Fibroblast of gingiva (primary cell): ENCODE measurements around the gene DHDDS.

Experiments
- DNase-seq: peaks from one replicate; pipeline ENCODE4 v3.0.0-alpha.2; 2011; ENCODE audit warnings: low read depth

Gene DHDDS

DNA sequence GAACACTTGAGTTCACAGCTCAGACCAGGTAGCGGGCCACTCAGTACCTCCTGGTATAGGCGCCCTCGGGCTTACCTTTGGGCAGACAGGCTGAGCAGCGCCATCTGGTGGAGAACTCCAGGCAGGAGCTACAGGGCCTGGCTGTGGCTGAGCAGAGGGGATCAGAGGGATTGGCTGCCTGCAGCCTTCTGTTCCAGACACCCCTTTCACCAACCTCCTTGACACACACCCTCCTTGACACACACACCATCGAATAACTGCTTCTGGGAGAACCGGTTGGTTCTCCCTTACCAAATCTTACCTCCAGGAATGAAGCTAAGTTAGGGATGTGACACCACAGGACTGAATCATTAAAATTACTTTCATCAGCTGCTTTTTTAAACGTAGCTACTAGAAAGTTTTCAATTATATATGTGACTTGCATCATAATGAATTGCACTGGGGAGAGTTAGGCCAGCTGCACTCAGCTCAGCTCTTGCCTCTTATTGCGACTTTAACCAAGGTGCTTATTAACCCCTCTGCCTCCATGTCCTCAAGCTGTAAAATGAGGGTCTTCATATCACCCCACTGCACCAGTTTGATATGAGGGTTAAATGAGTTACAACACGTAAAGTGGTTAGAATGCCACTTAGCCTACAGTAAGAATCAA lies 14.9 kb upstream of the DHDDS start:
- peak; percentile 34 for DNase-seq

DNA sequence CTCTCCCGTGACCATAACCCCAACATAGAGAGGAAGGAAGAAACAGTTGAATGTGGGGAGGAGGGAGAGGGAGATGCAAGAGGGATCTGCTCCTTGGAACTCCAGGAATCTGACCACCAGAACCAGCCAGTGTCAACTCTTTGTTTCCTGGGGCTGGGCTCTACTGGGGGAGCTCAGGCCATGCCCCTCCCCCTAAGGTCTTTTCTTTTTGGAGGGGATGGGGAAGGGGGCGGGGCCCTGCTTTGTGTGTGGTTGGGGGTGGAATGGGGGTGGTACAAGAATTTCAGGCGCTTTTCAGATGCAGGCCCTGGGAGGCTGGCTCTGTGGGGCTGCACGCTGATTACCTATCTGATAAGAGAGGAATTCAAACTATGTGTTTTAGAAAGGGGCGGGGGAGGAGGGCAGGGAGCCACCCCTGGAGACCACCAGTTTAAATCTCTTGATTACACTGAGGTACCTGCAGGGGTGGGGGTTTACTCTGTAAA lies 13.2 kb upstream of the DHDDS start:
- DNase-seq = no peak

DNA sequence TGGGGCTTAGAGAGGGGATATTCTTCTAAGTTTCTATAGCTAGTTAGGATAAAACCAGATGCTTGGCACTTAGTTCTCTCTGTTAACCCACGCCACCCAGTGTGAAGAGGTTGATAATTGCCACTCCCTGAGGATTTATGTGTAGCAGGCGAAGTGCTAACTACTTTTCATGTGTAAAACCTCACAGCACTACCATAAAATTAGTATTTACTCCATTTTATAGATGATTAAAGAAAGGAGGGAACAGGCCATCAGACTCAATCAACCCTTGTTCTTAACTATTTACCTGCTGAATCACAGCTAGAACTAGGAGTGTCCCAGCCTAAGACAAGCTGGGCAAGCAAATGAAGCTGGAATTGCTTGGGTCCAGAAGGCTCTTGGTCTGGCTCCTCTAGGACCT lies 12.6 kb upstream of the DHDDS start:
- no peak for DNase-seq

DNA sequence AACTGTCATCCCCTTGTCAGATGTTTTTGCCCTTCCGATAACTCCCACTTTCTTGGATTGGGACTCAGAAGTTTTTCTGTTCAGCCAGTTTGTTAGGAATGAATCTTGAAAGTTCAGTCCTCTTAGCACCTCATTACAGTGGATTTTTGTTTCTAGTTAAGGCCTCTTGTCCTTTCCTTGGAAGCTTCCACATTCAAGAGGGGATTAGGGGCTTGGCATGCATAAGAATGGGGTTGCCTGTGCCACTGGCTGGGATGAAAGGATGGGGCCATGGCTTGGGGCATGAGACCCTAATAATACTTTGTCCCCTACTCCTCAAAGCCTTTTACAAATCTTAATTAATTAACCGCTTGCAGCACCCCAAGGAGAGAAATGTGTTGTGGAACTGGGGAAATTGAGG lies 2.4 kb upstream of the DHDDS start:
- no peak for DNase-seq

DNA sequence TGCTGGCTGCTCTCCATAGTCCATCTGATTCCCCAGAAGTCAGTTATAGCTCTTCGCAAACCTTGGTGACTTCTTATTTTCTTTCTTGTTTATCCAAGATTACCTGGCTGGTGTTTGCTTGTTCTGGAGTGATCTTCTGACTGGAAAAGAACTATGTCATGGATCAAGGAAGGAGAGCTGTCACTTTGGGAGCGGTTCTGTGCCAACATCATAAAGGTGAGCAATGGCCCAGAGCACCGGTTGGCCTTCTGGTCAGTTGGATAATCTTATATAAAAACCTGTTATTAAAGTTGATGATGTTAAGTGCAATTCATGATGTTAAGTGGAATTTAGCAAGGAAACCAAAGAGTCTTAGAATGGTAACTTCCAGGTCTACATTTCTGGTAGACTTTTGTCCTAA lies 672 bp downstream of the DHDDS start:
- DNase-seq = no peak

DNA sequence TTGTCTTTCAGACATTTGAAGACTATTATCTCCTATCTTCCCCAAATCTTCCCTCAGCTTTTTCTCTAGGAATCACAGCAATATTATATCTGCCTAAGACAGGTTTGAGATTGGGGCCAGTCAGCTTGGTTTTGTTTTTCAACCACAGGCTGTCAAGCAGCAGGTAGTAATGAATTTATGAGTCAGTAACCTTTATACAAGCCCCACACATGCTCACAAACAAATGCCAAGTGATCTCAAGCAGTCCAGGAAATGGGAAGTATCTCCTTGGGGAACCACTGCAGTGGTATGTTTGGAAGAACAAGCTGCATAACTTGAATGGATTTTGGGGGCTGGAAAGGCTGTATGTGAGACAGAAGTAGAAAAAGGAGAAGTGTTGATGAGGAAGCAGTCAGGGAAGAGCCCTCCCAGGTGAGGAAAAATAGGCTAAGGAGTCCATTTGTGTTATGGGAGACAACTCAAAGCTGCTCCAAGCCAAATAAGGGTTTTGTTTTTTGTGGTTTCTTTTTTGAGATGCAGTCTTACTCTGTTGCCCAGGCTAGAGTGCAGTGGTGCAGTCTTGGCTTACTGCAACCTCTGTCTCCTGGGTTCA lies 2.1 kb downstream of the DHDDS start:
- DNase-seq = no peak

DNA sequence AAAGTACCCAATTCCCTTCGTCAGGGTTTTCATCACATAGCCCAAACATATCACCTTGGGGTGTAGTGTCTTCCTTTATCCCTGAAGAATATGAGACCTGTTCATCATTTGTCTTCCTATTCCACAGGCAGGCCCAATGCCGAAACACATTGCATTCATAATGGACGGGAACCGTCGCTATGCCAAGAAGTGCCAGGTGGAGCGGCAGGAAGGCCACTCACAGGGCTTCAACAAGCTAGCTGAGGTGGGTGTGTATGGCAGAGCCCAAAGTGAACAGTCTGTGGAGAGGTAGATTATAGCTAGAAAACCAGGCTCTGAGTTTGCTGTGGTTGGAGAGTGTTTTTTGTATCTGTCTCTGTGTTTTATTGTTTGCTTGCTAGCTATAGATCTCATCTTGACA lies 5.9 kb downstream of the DHDDS start:
- no peak for DNase-seq

DNA sequence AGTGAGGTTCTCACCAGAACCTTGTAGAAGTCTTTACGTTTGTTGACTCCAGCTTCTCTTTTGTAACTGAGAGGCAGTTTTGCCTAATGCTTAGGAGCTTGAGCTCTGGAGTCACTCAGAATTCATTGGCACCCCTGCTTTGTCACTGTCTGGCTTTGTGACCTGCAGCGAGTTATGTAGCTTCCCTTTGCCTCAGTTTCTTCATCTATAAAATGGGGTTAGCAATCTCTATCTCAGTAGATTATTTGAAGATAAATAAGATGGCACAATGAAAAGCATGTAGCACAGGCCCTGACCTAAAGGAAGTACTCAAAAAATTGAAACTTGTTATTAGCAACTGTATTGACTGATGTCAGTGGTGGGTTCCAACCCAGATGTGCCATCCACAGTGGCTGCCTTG lies 8.1 kb downstream of the DHDDS start:
- no peak for DNase-seq

DNA sequence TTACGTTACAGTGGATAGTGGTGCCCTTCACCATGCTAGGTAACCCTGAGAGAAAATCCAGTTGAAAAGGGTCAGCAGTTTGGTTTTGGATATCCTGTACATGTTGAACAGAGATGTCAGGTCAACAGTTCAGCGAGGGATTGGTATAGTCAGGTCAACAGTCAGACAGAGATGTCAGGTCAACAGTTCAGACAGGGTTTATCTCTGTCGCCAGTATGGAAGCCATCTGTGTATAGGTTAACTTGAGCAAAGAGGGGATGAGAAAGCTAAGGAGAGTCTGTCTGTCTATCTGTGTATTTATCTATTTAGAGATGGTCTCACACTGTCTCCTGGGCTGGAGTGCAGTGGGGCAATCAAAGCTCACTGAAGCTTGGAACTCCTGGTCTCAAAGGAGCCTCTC lies 17.7 kb downstream of the DHDDS start:
- DNase-seq = no peak

DNA sequence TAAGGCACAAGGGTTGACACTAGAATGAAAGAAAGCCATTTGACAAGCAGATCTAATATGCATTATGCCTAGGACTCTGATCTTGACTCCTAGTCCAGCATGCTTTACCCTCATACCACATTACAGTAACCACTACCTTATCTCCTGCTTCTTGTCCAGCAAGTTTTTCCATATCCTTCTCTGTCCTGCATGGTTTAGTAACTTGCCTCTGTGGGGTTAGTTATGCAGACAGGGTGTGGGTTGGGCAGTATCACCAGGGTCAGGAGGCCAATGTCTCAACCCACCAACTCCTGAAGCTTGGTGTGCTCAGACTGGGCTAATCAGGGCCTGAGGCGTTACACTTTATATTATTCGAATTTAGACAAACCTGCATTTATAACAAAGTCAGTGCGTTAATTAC lies 18.8 kb downstream of the DHDDS start:
- no peak for DNase-seq

DNA sequence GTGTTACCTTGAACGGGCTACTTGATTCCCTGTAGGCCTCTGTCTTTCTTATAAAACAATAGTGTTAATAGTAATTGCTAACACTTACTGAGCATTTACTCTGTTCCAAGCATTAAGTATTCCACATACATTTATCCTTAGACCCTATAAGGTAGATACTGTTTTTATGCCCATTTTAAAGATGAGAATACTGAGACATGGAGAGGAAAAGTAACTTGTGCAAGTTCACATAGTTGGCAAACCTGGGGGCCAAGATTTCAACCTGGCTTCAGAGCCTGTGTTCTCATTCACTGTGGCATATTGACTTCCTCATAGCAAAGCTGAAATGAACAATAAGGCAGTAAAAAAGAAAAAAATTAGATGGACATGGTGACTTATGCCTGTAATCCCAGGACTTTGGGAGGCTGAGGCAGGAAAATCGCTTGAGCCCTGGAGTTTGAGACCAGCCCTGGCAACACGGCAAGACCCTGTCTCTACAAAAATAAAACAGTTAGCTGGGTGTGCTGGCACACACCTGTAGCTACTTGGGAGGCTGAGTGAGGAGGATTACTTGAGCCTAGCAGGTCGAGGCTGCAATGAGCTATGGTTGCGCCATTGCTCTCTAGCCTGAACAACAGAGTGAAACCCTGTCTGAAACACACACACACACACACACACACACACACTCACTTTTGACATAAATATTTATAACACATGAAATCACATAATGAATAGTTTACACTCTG lies 20.5 kb downstream of the DHDDS start:
- DNase-seq = no peak

DNA sequence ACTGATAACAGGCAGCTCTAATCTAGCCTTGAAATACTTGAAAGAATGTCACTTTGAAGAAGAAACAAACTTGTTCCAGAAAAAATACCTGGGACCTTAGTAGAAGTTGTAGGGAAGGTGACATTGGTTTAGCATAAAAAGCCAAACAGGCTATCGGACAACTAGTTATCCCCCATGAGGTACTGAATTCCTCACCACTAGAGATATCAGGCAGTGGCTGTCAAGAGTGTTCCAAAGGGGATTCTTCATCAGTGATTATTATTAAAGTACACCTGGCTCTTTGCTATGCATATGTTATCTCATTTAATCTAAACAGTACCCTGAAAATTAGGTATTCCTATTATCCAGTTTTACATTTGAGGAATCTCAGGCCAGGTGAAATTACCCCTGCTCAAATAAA lies 27.0 kb downstream of the DHDDS start:
- no peak for DNase-seq

DNA sequence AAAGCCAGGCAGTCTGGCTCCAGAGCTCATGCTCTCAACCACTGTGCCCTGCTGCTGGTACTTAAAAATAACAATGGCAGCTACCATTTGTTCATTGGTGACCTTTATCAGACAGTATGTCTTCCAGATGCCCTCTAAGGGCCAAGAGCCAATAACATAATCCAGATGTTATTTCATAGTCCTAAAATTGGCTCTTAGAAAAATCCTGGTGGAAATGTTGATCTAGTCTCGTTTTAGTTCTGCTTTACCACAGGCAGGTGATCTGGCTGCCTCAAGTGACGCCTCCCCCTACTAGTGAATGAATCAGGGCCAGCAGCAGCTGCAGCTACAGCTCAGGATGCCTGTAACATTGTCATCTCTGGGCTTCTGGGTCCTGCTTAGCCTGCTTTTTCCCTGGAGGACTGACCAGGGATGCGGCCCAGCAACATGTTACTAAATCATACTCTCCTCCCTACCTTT lies 27.5 kb downstream of the DHDDS start:
- DNase-seq = no peak

DNA sequence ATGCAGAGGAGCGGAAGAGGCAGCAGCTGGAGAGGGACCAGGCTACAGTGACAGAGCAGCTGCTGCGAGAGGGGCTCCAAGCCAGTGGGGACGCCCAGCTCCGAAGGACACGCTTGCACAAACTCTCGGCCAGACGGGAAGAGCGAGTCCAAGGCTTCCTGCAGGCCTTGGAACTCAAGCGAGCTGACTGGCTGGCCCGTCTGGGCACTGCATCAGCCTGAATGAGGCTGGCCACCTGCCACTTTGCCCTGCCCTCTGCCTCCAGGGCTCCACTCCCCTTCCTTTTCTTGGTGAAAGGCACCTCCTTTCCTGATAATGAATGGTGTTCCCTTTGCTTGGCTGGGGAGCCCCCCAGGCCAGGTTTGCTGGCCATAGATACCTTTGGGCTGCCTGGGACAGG lies 36.8 kb downstream of the DHDDS start:
- DNase-seq = peak; percentile 22

DNA sequence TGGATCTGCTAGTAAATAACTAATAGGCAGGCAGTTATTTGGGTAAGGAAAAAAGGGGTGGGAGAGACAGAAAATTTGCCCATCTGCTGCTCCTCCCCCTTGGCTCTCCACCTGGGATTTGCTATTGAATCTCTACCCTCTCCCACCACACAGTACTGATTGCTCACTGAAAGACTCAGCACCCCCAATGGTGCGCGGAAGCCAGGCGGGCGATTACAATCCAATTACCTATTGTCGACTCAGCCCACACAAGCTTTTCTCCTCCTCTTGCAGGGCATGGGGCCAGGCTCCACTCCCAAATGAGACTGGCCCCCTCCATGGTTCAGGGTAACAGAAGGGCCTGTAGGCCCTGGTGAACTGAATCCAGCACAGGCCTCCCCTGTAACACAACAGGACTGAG lies 37.4 kb downstream of the DHDDS start:
- DNase-seq = no peak

DNA sequence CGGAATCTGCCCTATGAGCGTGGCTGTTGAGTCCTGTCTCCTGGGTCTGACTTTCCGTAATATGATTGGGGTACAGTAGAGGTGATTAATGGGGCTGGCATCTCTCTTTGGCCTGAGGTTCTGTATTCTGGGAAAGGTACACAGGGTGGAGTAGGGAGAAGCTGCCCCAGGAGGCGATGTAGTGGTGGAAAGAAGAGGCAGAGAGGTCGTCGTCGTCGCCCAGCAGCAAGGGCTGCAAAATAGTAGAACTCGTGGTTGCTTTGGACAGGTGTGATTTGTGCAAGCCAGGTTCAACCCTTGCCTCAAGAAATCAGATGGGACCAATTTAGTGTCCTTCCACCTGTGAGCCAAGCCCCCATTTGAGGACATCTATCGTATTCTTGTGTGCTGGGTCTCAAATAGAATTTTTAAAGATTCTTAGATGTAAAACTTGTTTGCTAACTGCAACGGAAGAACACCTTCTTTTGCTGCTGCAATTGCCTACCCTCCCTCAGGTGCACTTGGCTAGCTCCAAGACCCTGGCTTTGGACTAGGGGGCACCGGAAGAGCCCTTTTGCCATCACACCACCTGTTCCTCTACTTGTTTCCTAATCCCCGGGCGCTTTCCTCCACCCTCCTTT lies 38.9 kb downstream of the DHDDS start:
- DNase-seq = no peak

DNA sequence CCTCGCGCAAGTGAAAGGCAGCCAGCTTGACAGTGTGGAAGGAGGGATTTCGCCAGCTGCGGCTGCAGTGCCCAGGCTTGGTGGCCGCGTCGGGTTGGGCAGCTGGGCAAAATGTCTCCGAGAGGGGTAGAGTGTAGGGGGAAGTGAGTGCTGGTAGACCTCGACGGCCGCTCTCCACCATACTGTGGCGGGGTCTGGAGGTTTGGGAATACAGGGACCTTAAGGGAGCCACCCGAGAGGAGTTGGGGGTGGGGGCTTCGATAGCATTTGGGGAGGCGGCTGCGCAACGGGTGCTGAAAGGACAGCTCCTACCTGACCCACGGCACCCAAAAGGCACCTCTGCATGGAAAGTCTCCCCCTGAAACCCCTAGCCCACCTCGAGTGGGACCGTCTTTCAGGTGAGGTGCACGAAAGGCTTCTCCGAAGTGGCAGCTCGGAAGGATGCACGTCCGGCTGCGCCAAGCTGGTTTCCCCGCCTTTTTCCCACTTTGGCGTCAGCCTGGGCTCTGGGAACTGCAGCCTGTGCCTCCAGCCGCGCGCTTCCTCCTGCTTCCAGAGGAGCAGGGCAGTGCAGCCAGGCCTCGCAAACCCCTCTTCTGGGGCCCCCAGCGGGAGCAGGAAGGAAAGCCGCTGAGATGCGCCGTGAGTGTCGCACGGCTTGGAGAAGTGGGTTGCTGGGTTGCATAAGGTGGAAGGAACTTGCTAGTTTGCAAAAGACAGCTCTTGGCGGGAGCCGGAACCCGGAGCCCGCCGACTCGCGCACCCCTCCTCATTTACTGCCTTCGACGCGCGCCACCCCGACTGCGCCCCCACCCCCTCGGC lies 39.6 kb downstream of the DHDDS start:
- DNase-seq = peak; percentile 71

DNA sequence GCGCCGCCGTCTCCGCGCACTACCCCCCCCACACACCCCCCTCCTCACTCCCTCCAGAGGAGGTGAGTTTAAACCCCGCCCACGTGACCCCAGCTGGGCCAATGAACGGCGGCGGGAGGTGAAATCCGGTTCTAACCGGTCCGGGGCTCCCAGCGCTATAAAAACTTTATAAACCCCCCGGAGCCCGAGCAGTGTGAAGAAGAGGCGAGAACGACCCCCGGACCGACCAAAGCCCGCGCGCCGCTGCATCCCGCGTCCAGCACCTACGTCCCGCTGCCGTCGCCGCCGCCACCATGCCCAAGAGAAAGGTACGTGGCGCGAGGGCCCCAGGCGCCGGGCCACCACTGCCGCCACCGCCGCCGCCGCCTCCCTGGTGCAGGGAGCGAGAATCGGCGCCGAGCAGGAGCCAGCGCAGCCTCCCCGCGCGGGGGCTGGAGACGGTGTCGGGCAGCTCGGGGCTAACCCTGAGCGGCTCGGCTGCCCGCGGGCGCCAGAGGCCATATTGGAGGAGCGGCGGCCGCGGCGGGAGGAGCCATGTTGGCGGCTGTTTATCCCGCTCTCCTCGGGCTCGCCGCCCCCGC lies 40.3 kb downstream of the DHDDS start, which contains the start of gene HMGN2:
Gene HMGN2, plus strand, starts transcription at position 121 of the 581 bp plus-strand sequence. Its CDS starts 173 bp downstream, at position 294.
- DNase-seq = peak; percentile 80

DNA sequence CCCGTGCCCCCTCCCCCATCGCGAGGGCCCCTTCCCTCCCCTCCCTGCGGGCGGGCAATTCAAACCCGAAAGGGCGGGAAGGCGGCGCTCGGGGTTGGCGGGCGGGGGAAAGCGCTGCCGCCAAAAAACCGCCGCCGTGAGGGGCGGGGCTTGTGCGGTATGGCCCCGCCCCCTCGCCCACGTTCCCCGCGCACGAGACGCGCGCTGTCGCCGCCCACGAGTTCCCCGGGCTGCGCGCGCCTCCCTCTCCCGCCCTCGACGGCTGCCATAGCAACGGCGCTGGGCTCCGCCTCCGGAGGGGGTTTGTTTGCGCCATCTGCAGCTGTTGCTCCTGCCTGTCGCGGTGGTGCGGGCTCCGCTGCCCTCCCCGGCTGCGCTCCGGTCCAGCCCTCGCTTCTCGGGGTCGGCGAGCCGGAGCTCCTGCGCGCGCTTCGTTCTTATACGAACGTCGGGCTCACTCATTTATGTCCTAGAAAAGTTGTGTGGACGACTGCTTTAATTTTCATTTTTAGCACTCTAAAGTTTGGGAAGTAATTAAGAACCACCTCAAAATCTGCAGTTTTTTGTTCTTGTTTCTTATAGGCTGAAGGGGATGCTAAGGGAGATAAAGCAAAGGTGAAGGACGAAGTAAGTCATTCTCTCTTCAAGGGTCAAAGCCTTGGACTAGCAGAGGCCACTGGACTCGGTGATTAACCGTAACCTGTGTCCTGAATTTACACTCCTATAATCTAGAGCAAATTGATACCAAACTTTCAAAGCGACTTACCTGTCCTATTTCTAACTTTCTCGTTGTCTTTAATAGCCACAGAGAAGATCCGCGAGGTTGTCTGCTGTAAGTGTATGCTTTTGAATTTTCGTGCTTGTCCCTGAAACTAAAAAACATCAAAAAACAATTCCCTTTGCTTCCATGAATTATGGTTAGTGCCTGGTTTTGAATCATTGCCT lies 41.1 kb downstream of the DHDDS start:
- DNase-seq = peak; percentile 95

DNA sequence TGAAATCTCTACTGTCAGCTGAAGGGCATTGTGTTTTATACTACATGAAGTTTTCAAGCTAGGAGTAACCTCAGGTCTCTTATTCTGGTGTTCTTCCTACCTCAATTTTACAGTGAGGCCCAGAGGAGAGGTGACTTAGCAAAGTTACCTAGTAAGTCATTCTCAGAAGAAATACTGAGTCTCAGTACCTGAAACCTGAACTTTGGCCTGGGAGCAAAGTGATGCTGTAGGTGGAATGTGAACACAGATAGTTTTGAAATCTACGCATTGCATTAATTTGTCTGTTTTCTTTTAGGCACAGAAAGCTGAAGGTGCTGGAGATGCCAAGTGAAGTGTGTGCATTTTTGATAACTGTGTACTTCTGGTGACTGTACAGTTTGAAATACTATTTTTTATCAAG lies 42.7 kb downstream of the DHDDS start:
- DNase-seq = no peak
